ENCODE measurements around the gene TOX2.
A peak's percentile ranks its signal among the peaks of the same experiment; 100 is the strongest.

The TOX2 gene

DNA sequence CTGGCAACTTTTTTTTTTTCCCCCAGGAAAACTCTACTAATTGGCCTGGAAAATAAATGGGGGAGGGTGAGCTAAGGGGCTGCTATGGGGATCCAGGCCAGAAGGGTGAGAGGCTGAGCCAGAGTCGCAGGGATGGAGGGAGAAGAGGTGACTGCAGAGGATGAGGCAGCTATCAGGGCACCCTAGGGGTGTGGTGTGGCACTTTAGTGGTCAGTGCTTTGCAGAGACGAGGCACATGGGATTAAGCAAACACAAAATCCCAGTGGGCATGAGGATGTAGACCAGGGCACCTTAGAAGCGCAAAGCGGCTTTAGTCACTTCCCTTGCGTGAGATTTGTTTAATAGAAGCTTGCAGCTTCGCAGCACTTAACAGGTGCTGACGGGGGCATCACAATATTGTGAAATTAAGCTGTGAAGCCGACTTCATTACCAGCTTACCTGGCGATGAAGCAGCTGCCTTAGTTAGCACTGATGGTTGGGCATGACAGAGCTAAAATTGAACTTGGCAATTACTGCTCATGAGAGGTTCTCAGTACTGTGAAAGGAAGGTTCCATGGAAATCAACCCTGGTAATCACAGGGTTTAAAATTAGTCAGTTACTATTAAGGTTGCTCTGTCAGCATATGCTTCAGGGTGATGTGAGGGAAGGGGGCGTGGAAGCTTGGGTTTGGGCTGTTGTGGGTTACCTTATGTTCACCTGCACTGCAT, 26.0 kb downstream of the TOX2 start:
- DNase-seq (ENCODE audit: low read depth), result no peak

- peak; percentile 73 for DNase-seq (ENCODE audit: low read depth)
Measured at GRCh38 chr20:43941476-43942200, 27.0 kb downstream of the TOX2 start.

GRCh38 chr20:43942201-43942590, 27.5 kb downstream of the TOX2 start:
- no peak for DNase-seq (ENCODE audit: low read depth)

GRCh38 chr20:43942667-43943285, 28.1 kb downstream of the TOX2 start:
- DNase-seq (ENCODE audit: low read depth), result peak; percentile 83

DNA sequence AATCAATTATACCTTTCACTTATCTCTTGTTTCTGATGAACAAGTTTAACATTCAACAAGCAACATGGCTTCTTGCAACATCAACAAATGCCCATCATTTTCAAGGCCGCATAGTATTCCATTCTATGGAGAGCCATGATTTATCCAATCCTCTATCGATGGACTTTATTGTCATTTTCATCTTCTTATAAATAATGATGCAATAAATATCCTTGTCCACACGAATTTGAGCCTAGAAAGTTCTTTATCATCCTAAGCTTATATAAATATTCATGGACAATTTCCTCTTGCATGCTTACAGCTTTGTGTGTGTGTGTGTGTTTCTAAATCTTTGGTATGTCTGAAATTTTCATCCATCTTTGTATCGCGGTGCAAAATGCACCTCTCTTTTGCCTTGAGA, 29.1 kb downstream of the TOX2 start:
- DNase-seq (ENCODE audit: low read depth), result no peak

DNA sequence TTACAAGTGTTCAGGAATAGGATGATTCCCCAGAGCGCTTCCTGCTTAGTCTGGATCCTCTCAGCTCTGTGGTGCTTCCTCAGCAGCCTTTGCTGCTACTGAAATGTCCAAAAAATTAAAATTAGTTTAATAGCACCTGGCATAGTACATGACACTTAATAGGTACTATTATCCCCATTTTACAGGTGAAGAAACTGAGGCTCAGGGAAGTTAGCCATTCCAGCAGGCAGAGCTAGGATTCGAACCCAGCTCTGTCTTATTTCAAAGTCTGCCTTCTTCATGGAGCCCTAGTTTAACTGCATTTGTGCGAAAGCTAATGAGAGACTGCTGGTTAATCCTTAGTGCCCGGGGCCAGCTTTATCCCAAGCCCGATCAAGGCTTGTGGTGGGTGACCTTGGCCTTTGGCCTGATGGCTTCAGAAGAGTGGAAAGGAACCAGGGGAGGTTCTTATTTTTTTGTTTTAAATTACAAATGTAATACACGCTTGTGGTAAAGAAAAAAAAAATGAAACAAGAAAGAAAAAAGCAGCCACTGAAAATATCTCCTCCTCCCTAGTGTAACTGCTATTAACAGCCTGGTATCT, 30.1 kb downstream of the TOX2 start:
- no peak for DNase-seq (ENCODE audit: low read depth)

- no peak for DNase-seq (ENCODE audit: low read depth)
Measured at GRCh38 chr20:43945391-43946205, 30.9 kb downstream of the TOX2 start.

- no peak for DNase-seq (ENCODE audit: low read depth)
Measured at GRCh38 chr20:43946206-43946491, 31.5 kb downstream of the TOX2 start.

DNA sequence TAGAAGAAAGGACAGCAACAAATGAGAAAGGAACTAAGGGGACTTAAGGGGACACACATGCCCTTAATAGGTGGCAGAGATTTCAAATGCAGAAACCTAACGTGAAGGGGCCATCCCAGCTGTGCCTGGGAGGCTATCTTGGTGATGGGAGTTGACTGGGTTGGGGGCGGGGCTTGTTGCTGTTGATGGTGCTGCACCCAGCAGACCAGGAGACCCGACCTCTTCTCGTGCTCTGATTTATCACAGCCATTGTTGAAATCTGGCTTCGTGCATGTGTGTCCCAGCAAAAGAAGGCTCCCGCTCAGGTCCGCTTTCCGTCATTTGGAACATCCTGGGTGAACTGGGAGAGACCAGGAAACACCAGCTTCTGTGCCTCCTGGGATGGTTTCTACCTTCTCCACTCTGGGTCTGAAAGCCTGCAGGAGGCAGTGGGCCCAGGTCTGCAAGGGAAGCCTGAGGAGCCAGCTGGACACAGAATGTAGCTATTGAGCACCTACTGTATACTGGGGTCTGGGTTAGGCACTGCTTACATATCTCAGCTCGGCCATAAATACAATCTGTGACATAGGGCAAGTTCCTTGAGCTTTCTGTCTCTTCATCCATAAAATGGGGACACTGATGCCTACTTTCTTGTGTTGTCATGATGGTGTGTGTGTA, 32.1 kb downstream of the TOX2 start:
- DNase-seq (ENCODE audit: low read depth), result no peak

GRCh38 chr20:43947316-43947710, 32.7 kb downstream of the TOX2 start:
- peak; percentile 31 for DNase-seq (ENCODE audit: low read depth)

GRCh38 chr20:43948455-43948854, 33.8 kb downstream of the TOX2 start:
- no peak for DNase-seq (ENCODE audit: low read depth)

- no peak for DNase-seq (ENCODE audit: low read depth)
Measured at GRCh38 chr20:43949248-43949647, 34.6 kb downstream of the TOX2 start.

DNA sequence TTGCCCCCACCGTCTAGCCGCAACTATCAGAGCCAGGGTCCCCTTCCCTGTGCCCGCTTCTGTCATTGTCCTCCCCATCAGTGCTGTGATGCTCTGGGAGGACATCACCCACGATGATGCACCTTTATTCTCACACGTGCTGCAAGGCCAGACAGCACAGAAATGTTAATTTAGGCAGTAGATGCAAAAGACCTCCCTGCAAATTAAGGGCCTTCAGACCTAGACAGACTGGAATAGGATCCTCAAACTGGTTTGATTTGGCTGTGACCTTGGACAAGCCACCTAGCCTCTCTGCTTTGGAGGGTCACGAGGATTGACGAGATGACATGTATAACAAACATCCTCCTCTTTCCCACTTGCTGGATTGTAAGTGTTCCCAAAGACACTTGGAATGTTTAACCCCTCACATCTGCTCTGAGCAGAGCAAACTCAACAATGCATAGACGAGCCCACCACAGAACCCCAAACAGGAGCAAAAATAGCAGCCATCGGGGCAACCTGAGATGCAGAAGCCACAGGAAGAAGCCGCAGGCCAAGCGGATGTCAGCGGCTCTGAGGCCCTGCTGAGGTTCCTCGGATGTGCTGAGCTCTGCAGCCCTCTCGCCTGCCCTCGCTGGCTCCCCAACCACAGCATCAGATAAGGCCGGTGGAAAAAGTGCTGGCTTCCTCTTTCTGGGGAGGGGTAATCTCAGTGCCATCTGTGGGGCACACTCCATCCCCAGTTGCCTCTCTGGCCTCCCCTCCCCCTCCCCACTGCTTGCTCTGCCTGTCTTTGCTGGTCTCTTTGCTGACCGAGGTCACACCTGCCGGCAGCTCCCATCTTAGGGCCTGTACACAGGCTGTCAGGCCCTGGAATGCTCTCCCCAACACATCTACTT, 35.3 kb downstream of the TOX2 start:
- DNase-seq (ENCODE audit: low read depth), result peak; percentile 61

- DNase-seq (ENCODE audit: low read depth), result no peak
Measured at GRCh38 chr20:43953919-43954592, 39.4 kb downstream of the TOX2 start.

DNA sequence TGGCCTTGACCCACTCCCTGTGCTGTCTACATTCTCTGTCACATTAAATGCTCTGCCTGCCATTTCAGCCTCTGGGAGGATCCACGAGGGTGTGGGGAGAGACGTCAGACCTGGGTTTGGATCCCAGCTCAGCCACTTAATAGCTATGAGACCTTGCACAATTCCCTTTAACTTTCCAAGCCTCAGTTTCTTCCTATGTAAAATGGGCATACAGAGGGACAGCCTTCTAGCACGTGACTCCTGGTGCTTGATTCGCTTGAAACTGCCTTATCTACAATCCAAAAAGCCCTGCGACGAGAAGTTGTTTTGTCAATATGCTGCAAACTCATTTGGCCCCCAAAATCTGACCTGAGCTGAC, 40.0 kb downstream of the TOX2 start:
- no peak for DNase-seq (ENCODE audit: low read depth)

DNA sequence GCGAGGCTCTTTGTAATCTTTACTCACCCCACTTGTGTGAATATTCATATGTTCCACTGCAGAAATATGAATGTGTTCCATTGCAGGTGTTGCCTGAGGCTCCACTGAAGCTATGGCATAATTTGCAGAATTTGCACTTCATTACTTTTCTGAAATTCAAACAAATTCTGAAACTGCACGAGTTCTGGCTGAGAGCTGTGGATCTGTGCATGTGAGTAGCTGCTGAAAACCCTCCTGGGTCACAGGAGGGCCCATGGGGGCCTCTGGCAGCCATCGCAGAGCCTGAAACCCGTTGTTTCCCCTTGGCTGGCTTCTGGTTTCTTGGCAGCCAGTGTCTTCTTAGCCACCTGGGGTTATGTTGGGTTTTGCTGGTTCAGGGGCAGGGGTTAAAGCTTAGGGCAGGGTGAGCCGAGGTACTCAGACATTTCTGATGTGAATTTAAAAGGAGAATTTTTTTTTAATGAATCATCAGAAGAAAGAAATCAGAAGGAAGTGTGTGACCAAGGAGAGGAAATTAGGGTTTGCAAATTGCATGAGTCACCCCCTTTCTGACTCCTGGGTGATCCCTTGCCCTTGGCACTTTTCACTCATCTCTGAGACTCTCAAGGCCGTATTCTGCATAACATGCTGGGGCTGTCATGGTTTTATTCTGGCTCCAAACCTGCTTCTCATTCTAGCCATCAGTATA, 40.6 kb downstream of the TOX2 start:
- peak; percentile 94 for DNase-seq (ENCODE audit: low read depth)

DNA sequence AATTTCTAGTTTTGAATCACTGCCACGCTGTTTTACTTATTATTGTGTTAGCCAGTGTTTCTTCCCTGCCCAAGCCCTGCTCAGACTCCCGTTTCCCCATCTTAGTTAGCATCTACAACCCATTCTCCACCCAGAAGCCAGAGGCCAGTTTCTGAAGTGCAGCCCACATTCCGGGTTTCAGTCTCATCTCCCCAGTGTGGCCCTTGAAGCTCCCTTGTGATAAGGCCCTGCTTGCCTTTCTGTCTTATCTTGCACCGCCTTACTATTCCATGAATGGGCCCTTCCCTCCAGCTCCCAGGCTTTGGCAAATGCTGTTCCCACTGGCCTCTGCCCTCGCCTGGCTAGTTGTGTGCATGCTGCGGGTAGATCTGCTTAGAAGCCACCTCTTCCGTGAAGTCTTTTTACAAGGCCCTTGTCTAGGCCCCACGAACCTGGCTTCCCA, 41.1 kb downstream of the TOX2 start:
- no peak for DNase-seq (ENCODE audit: low read depth)

- no peak for DNase-seq (ENCODE audit: low read depth)
Measured at GRCh38 chr20:43957392-43957791, 42.7 kb downstream of the TOX2 start.

- DNase-seq (ENCODE audit: low read depth), result no peak
Measured at GRCh38 chr20:43958626-43959025, 44.0 kb downstream of the TOX2 start.
